SK-N-MC (cell line): ENCODE data around the gene YOD1.

Source experiments
- EZH2 ChIP-seq: fragments of 200-600 bp; sonication (generic); IDR thresholded peaks from one replicate; pipeline ENCODE4 v1.6.1; 2017; ENCODE audit warnings: antibody characterized with exemption
- POLR2AphosphoS5 ChIP-seq: IDR thresholded peaks from 2 replicates; pipeline ENCODE4 v1.6.1; 2012; ENCODE audit warnings: mild to moderate bottlenecking, low read depth, low read length, borderline replicate concordance

DNA sequence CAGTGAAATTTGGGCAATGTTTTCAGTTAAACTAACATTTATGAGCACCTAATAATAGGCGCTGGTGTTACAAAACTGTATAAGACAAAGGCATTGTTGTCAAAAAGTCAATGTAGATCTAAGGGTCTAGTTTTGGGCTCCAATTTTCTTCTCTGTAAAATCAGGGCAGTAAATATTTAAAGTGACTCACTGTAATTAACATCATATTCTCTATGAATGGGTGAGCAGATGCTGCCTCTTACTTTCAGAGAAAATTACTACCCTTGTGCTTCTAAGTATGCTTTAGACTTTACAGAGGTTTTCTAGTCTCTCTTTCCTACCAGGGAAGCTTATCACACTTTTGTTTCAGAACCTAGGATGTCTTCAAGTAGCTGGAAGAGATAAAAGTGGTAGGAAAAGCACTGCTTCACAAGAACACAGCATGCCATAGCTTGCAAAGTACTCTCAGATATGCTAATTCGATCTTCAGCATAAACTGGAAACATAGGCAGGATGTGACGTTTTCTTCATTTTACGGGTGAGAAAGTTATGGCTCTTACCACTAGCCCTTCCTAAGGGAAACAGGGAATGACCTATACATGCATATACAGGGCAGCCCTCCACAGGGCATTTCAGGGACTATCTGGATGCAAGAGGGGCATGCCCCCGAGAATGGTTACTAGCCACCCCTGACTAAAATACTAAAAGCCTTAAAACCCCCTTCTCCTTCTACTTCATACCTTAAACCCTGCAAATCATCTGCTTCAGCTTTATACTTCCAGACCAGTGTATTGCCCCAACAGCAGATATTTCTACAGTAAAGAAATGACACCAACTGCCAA, 21.1 kb downstream of the YOD1 start:
- no peak for TF ChIP-seq EZH2
- no peak for TF ChIP-seq POLR2AphosphoS5
